ENCODE results near the gene GPR15LG.

GPR15LG gene

DNA sequence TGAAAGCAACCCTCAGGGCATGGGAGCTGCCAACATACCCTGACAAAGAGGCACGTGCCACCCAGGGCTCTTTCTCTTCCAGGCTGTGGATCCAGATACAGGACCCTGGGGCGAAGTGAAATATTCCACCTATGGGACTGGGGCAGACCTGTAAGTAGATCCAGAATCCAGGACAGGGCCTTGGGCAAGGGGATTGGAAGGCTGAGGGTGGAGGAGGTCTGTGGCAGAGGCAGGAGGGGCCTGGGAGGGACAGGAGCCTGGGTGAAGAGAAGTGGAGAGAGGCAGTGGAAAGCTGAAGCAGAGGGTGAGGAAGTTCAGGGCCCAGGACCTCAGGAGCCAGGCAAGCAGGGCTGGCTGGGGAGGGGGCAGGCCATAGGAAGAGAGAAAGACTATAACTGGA lies 38.0 kb downstream of the GPR15LG start:
- TF ChIP-seq, protein P1, sequence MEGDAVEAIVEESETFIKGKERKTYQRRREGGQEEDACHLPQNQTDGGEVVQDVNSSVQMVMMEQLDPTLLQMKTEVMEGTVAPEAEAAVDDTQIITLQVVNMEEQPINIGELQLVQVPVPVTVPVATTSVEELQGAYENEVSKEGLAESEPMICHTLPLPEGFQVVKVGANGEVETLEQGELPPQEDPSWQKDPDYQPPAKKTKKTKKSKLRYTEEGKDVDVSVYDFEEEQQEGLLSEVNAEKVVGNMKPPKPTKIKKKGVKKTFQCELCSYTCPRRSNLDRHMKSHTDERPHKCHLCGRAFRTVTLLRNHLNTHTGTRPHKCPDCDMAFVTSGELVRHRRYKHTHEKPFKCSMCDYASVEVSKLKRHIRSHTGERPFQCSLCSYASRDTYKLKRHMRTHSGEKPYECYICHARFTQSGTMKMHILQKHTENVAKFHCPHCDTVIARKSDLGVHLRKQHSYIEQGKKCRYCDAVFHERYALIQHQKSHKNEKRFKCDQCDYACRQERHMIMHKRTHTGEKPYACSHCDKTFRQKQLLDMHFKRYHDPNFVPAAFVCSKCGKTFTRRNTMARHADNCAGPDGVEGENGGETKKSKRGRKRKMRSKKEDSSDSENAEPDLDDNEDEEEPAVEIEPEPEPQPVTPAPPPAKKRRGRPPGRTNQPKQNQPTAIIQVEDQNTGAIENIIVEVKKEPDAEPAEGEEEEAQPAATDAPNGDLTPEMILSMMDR (conservative IDR thresholded peaks at IDR 0.05): no peak
- no peak for TF ChIP-seq ZFX (IDR thresholded peaks at IDR 0.05)

DNA sequence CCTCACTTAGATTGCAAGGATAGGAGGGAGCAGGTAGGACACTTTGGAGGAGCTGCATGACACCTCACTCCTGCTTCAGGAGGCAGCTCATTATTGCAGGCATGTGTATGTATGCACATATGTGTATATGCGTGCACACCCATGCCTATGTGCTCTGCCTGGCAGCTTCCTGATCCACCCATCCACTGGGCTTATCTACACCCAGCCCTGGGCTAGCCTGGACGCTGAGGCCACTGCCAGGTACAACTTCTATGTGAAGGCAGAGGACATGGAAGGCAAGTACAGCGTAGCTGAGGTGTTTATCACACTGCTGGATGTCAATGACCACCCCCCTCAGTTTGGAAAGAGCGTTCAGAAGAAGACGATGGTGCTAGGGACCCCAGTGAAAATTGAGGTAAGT lies 38.4 kb downstream of the GPR15LG start:
- no peak for TF ChIP-seq ZFX (IDR thresholded peaks at IDR 0.05)
- TF ChIP-seq, protein P1 (conservative IDR thresholded peaks at IDR 0.05): no peak
- no peak overlapping the region for H3K27ac ChIP-seq

More for the DNA sequence above, 38.0 kb downstream of the GPR15LG start:
- no peak overlapping the region for H3K27ac ChIP-seq

DNA sequence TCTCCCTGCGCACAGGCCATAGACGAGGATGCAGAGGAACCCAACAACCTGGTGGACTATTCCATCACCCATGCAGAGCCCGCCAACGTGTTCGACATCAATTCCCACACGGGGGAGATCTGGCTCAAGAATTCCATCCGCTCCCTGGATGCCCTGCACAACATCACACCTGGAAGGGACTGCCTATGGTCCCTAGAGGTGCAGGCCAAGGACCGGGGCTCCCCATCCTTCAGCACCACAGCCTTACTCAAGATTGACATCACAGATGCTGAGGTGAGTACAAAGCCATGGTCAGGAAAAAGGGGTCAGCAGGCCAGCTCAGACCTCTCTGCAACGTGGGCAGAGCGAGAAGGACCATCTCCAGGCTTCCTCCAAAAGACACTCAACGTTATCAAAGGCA lies 39.5 kb downstream of the GPR15LG start:
- TF ChIP-seq, protein P1 (conservative IDR thresholded peaks at IDR 0.05): no peak
- TF ChIP-seq ZFX (IDR thresholded peaks at IDR 0.05): no peak
- no peak overlapping the region for H3K27ac ChIP-seq

DNA sequence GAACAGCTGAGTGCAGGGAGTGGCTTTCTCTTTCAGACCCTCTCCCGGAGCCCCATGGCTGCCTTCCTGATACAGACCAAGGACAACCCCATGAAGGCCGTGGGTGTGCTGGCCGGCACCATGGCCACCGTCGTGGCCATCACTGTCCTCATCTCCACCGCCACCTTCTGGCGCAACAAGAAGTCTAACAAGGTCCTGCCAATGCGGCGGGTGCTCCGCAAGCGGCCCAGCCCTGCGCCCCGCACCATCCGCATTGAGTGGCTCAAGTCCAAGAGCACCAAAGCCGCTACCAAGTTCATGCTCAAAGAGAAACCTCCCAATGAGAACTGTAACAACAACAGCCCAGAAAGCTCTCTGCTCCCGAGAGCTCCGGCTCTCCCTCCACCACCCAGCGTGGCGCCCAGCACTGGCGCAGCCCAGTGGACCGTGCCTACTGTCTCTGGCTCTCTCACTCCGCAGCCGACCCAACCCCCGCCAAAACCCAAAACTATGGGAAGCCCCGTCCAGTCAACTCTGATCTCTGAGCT lies 40.5 kb downstream of the GPR15LG start:
- TF ChIP-seq ZFX (IDR thresholded peaks at IDR 0.05): no peak
- TF ChIP-seq, protein P1 (conservative IDR thresholded peaks at IDR 0.05): no peak
- H3K27ac ChIP-seq: no peak overlapping the region

DNA sequence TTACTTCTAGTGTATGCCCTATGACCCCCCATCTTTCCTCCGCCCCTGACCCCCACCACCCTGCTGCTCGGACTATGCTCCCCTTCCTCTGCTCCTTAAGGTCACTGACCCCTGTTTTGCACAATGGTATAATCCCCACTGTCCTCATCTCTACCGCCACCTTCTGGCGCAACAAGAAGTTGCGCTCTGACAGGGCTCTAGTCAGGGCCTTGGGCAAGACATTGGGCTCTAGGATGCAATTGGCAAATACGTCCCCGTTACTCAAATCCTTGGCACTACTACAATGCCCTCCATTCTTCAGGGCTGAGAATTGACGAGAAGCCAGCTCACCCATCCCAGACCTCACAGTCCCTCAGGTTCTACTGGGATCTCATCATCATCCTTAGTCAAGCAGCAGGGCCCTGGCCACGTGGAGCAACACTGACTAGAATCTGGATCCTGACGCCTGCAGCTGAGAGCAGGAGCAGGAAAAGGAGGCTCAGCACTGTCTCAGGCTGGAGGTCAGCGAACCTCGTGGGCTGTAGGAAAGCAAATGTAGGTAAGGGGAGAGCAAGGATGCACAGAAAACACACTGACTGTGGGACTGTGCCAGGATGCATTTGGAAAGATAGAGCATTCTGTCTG lies 41.1 kb downstream of the GPR15LG start:
- no peak overlapping the region for H3K27ac ChIP-seq
- TF ChIP-seq, protein P1 (conservative IDR thresholded peaks at IDR 0.05): peak; percentile 80
- TF ChIP-seq ZFX (IDR thresholded peaks at IDR 0.05): no peak

DNA sequence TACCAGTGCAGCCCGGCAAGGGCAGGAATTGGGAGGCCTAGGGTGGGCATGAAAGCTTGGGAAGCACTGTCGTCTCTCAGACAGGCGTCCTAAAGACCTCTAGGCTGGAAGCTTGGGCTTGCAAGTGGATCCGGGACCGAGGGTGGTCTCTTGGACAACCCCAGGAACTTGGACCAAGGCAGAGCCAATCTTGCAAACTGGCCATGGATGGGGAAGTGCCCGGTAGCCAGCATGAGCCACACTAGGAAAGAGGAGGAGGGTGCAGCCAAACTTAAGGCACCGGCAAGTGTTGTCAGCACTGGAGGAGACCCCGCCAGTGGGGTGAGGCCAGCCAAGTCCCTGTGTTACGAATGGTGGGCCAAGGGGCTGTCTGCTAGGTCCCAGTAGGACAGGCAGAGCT lies 43.2 kb downstream of the GPR15LG start:
- no peak for TF ChIP-seq ZFX (IDR thresholded peaks at IDR 0.05)
- TF ChIP-seq, protein P1 (conservative IDR thresholded peaks at IDR 0.05): no peak
- no peak overlapping the region for H3K27ac ChIP-seq

DNA sequence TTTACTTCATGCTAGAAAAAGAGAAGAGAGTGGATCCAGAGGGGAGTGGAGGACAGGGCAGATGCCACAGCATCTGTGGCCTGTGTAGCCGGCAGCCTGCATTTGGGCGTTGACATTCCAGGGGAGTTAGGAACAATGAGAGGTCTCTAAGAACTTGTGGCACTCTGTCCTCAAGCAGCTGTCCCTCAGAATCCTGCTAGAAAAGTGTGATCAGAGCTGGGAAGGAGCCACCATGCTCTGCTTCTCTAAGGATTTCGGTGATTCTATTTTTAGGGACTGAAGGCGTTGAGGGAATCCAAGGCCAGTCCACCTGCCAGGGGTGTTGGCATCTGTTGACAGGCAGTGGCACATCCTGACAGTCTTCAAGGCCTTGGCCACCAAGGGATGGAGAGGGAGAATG lies 44.1 kb downstream of the GPR15LG start:
- H3K27ac ChIP-seq: no peak overlapping the region
- no peak for TF ChIP-seq ZFX (IDR thresholded peaks at IDR 0.05)
- TF ChIP-seq, protein P1 (conservative IDR thresholded peaks at IDR 0.05): no peak
